GM18519 (cell line): Measurements from ENCODE around the gene USP34.

Experiments used
- ATAC-seq: cut with Tn5 transposase; IDR thresholded peaks from one replicate; pipeline ENCODE4 v1.9.1; 2021; ENCODE audit warnings: mild to moderate bottlenecking, moderate library complexity; ENCODE audit not compliant: unreplicated experiment, low FRiP score

Gene USP34

GRCh38 chr2:61377046-61377445 lies 93.8 kb downstream of the USP34 start:
- no peak for ATAC-seq

- ATAC-seq: no peak
These were observed 94.7 kb downstream of the USP34 start for GRCh38 chr2:61376211-61376610.

GRCh38 chr2:61371027-61371426 lies 99.9 kb downstream of the USP34 start:
- ATAC-seq: no peak

- no peak for ATAC-seq
These were observed 101.9 kb downstream of the USP34 start for GRCh38 chr2:61368687-61369665.

- no peak for ATAC-seq
These were observed 103.7 kb downstream of the USP34 start for GRCh38 chr2:61367177-61367576.

GRCh38 chr2:61363580-61363979 lies 107.3 kb downstream of the USP34 start:
- ATAC-seq: no peak

- no peak for ATAC-seq
These were observed 108.0 kb downstream of the USP34 start for GRCh38 chr2:61362873-61363272.

GRCh38 chr2:61361068-61361467 lies 109.8 kb downstream of the USP34 start:
- ATAC-seq: no peak

GRCh38 chr2:61359058-61359457 lies 111.8 kb downstream of the USP34 start:
- no peak for ATAC-seq

GRCh38 chr2:61357681-61358080 lies 113.2 kb downstream of the USP34 start:
- ATAC-seq: no peak

- ATAC-seq: no peak
These were observed 113.9 kb downstream of the USP34 start for GRCh38 chr2:61356958-61357350.

GRCh38 chr2:61356261-61356957 lies 114.5 kb downstream of the USP34 start:
- no peak for ATAC-seq

- ATAC-seq: no peak
These were observed 116.2 kb downstream of the USP34 start for GRCh38 chr2:61354543-61355197.

- no peak for ATAC-seq
These were observed 117.0 kb downstream of the USP34 start for GRCh38 chr2:61353909-61354308.

- ATAC-seq: no peak
These were observed 120.1 kb downstream of the USP34 start for GRCh38 chr2:61350777-61351176.

- ATAC-seq: no peak
These were observed 127.7 kb downstream of the USP34 start for GRCh38 chr2:61343141-61343540.

GRCh38 chr2:61340242-61340641 lies 130.6 kb downstream of the USP34 start:
- no peak for ATAC-seq

- no peak for ATAC-seq
These were observed 132.4 kb downstream of the USP34 start for GRCh38 chr2:61338447-61338846.

- ATAC-seq: no peak
These were observed 135.7 kb downstream of the USP34 start for GRCh38 chr2:61335187-61335586.

- ATAC-seq: no peak
These were observed 136.4 kb downstream of the USP34 start for GRCh38 chr2:61334466-61334865.

- no peak for ATAC-seq
These were observed 142.1 kb downstream of the USP34 start for GRCh38 chr2:61328707-61329251.
